ENCODE results near the gene FUS.

DNA sequence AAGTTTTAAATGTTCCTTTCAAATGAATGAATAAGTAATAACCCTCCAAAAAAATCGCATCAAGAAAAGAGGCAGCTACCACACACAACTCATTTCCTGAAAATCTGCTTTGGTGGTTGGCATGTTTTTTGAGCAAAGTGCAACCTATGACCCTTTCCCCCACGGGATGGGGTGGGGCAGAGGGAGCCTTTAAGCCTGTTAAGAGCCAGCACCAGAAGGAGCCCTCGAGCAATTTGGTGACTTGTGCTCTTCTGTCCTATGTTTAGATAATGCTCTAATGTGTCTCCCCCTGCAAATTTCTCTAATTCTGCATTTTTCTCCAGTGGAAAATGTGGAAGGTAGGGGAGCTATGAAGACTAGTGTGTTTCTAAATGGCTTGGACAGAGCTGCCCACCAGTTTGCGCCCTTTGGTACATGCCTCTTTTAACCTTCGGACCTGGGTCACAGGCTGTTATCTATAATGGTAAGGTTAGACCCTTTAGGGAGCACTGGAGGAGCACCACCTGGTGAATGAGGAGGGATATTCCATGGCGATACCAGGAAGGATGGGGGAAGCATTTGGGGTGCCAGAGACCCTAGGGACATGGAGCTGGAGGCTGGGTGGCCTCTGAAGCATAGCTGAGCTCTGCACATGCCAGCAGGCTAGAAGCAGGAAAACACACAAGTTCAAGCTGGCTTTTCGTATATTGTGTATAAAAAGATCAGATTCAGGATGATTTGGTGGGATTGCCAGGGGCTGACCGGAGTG is 21.1 kb downstream of the FUS start:
- TF ChIP-seq YY1 (IDR thresholded peaks at IDR 0.05; ENCODE audit: insufficient read depth, insufficient read length) (no peak), ZNF274 (IDR thresholded peaks at IDR 0.05; ENCODE audit: low read depth, low read length) (no peak)

All from NT2/D1 (cell line).